ENCODE results near the gene TARS1.

GRCh38 chr5:33509036-33509435 lies 68.3 kb downstream of the TARS1 start:
- TF ChIP-seq SMC3 (IDR thresholded peaks at IDR 0.05; ENCODE audit: low read depth, low read length) = no peak
- no peak for TF ChIP-seq POLR2A (IDR thresholded peaks at IDR 0.05; ENCODE audit: low read depth, low read length)
- TF ChIP-seq CTCF (conservative IDR thresholded peaks at IDR 0.05; ENCODE audit: low read depth, low read length) = no peak
- no peak for TF ChIP-seq USF2 (IDR thresholded peaks at IDR 0.05; ENCODE audit: low read depth, low read length)
- TF ChIP-seq CEBPB (IDR thresholded peaks at IDR 0.05; ENCODE audit: low read depth, low read length) = no peak
- TF ChIP-seq RCOR1 (IDR thresholded peaks at IDR 0.05; ENCODE audit: insufficient replicate concordance, low read length) = no peak
- no peak for TF ChIP-seq FOS (IDR thresholded peaks at IDR 0.05; ENCODE audit: low read depth, low read length)
- no peak for TF ChIP-seq RAD21 (IDR thresholded peaks at IDR 0.05; ENCODE audit: low read length)
- TF ChIP-seq RFX5 (IDR thresholded peaks at IDR 0.05; ENCODE audit: low read depth, low read length) = no peak
- no peak for TF ChIP-seq BHLHE40 (IDR thresholded peaks at IDR 0.05; ENCODE audit: low read depth, low read length)
- TF ChIP-seq CHD1 (IDR thresholded peaks at IDR 0.05; ENCODE audit: low read depth, low read length) = no peak
- TF ChIP-seq MXI1 (IDR thresholded peaks at IDR 0.05; ENCODE audit: borderline replicate concordance, low read depth, low read length) = no peak
- no peak for TF ChIP-seq MAZ (IDR thresholded peaks at IDR 0.05; ENCODE audit: borderline replicate concordance, low read depth, low read length)
- TF ChIP-seq MAFK (IDR thresholded peaks at IDR 0.05; ENCODE audit: low read depth, low read length) = no peak

Data from IMR-90 (cell line).